ENCODE measurements around the gene TECTA. TPM values are rescaled to one million over a fixed set of nuclear protein-coding genes. Genes with fewer than 3 reads are reported as not detected.

The TECTA gene
- total RNA-seq, 6 experiments from 2014 or later, result 0.11 to 0.40 (median 0.16) TPM

DNA sequence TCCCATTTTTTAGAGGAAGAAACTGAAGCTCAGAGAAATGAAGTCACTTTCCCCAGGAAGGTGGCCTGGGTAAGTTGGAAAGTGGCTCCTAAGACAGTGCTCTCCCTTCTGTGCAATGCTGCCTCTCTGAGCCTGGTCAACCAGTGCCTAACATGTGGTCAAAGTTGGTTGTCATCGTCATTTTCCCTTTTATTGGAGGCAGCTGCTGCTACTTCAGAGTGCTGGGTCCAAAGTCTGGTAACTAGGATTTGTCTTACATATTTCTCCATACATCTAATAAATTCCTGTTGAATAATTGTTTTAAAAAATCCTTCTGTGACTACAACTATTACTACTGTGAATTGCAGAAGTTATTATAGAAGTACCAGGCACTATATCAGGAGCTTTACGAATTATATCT, 48.1 kb downstream of the TECTA start:
- TF ChIP-seq CTCF (IDR thresholded peaks at IDR 0.05), result no peak
- no peak for DNase-seq
- H3K27ac Mint-ChIP-seq, result no peak overlapping the region
- H3K36me3 Mint-ChIP-seq (ENCODE audit: low read depth), result no peaks in the 10 kb centered on the region
- H3K4me3 Mint-ChIP-seq, result no peak overlapping the region
- H3K27me3 Mint-ChIP-seq (ENCODE audit: insufficient read depth), result peaks cover 21% of the 10 kb centered on the region
- no peaks in the 10 kb centered on the region for H3K9me3 Mint-ChIP-seq
- no peaks in the 10 kb centered on the region for H3K4me1 Mint-ChIP-seq (ENCODE audit: low read depth)

DNA sequence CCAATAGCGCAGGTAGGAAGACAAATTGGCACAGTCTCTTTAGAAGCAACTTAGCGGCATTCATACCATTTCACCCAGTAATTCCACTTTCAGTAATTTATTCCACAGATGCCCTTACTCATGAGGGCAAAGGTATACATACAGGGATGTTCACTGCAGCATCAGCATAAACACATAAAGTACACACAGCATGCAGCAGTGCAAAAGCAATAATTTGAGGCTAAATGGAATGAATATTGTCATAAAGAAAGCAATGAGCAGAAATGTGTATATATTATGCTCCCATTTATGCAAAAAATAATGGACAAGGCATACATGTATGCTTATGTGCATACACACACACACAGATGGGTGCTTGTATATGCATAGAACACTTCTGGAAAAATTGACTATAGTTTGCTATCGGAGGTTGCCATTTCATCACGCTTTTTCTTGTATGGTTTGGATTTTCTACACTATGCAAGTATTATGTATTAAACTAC, 50.2 kb downstream of the TECTA start:
- Mint-ChIP-seq H3K27me3 (ENCODE audit: insufficient read depth) (peaks cover 19% of the 10 kb centered on the region), H3K9me3 (no peaks in the 10 kb centered on the region)

GRCh38 chr11:121152764-121153163, 51.7 kb downstream of the TECTA start:
- H3K36me3 Mint-ChIP-seq (ENCODE audit: low read depth), result no peaks in the 10 kb centered on the region
- no peak overlapping the region for H3K27ac Mint-ChIP-seq
- no peaks in the 10 kb centered on the region for H3K9me3 Mint-ChIP-seq
- no peak for DNase-seq
- no peaks in the 10 kb centered on the region for H3K4me1 Mint-ChIP-seq (ENCODE audit: low read depth)
- H3K27me3 Mint-ChIP-seq (ENCODE audit: insufficient read depth), result peaks cover 19% of the 10 kb centered on the region
- no peak overlapping the region for H3K4me3 Mint-ChIP-seq
- TF ChIP-seq CTCF (IDR thresholded peaks at IDR 0.05), result no peak

More for the DNA sequence above, 50.2 kb downstream of the TECTA start:
- H3K4me3 Mint-ChIP-seq, result no peak overlapping the region
- no peaks in the 10 kb centered on the region for H3K36me3 Mint-ChIP-seq (ENCODE audit: low read depth)
- no peaks in the 10 kb centered on the region for H3K4me1 Mint-ChIP-seq (ENCODE audit: low read depth)
- no peak for TF ChIP-seq CTCF (IDR thresholded peaks at IDR 0.05)
- H3K27ac Mint-ChIP-seq, result no peak overlapping the region
- DNase-seq, result no peak

- Mint-ChIP-seq H3K27me3 (ENCODE audit: insufficient read depth) (peaks cover 19% of the 10 kb centered on the region), H3K4me1 (ENCODE audit: low read depth) (no peaks in the 10 kb centered on the region), H3K9me3 (no peaks in the 10 kb centered on the region; the same call in 1 of the 2 replicates), H3K4me3 (no peak overlapping the region), H3K36me3 (ENCODE audit: low read depth) (no peaks in the 10 kb centered on the region), H3K27ac (no peak overlapping the region)
- peak; percentile 16; the same call in 1 of the 2 replicates for TF ChIP-seq CTCF (IDR thresholded peaks at IDR 0.05)
- no peak for DNase-seq
These were observed 52.4 kb downstream of the TECTA start for GRCh38 chr11:121153472-121153871.

DNA sequence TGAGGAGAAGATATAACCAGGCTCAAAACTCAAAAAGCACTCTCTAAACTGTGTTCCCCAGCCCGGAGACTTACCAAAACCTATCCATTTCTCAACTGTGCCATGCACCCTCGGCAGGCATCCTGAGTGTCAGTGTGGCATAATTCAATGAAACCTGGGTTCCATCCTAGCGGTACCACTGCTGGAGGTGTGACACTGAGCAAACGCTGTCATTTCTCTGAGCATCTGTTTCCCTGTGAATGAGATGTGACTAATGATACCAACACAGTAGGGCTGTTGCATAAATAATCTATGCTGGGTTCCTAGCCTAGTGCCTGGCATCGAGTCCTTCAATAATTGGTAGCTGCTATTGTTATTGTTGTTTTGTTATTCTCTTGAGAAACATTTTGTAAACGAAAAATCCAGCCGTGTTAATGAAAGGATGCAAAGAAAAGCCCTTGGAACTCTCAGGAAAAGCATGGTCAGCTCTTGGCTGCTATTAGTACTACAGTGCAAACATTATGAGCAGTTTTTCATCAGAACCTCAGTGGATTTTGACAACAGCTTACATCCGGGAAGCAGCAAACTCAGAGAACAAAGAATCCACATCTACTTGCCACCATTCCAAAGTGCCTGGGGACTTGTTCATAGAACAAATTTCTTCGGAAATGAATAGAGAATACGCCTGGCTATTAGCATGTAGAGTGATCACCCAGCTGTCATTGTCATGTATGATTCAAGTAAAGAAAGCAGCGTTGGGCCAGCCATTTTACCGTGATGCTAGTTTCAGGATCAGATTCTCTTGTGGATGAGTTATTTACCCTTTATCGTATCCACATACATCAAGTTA, 53.7 kb downstream of the TECTA start:
- Mint-ChIP-seq H3K27ac (no peak overlapping the region), H3K4me1 (ENCODE audit: low read depth) (no peaks in the 10 kb centered on the region), H3K36me3 (ENCODE audit: low read depth) (no peaks in the 10 kb centered on the region), H3K27me3 (ENCODE audit: insufficient read depth) (peaks cover 20% of the 10 kb centered on the region), H3K9me3 (no peaks in the 10 kb centered on the region; the same call in 1 of the 2 replicates), H3K4me3 (no peak overlapping the region)
- no peak for DNase-seq
- TF ChIP-seq CTCF (IDR thresholded peaks at IDR 0.05), result no peak

Measured in HFFc6 (cell line).